Muscle layer of duodenum (tissue), 2 donors: ENCODE results near the gene KIAA0040.
"Not testable (repeated sequence)": the region's sequence is repeated elsewhere in the genome, so short reads cannot be mapped to it uniquely, and the experiment has no call there.

Experiments used
- H3K27ac ChIP-seq: one replicate; pipeline ENCODE4 v1.7.0; 2013; ENCODE audit warnings: mild to moderate bottlenecking, low read length
- H3K27me3 ChIP-seq: one replicate; pipeline ENCODE4 v1.7.0; 2013; ENCODE audit warnings: low read depth, mild to moderate bottlenecking, control low read depth, low read length
- H3K36me3 ChIP-seq, 2 donors: one replicate each; pipeline ENCODE4 v1.7.0; 2013; ENCODE audit warnings: low read length in 2 of 2, control low read depth in 1 of 2, mild to moderate bottlenecking in 1 of 2; ENCODE audit not compliant: insufficient read depth in 2 of 2, control insufficient read depth in 1 of 2
- H3K4me1 ChIP-seq, 2 donors: one replicate each; pipeline ENCODE4 v1.7.0; 2013; ENCODE audit warnings: low read length in 2 of 2, mild to moderate bottlenecking in 2 of 2, control low read depth in 1 of 2, moderate library complexity in 1 of 2; ENCODE audit not compliant: insufficient read depth in 2 of 2, control insufficient read depth in 1 of 2
- H3K4me3 ChIP-seq, 2 donors: one replicate each; pipeline ENCODE4 v1.7.0; 2013; ENCODE audit warnings: low read length in 2 of 2, low read depth in 1 of 2, mild to moderate bottlenecking in 1 of 2
- H3K9me3 ChIP-seq, 2 donors: one replicate each; pipeline ENCODE4 v1.7.0; 2013; ENCODE audit warnings: low read length in 2 of 2, control low read depth in 1 of 2, mild to moderate bottlenecking in 1 of 2; ENCODE audit not compliant: control insufficient read depth in 1 of 2
- donor health status: healthy.

The KIAA0040 gene

DNA sequence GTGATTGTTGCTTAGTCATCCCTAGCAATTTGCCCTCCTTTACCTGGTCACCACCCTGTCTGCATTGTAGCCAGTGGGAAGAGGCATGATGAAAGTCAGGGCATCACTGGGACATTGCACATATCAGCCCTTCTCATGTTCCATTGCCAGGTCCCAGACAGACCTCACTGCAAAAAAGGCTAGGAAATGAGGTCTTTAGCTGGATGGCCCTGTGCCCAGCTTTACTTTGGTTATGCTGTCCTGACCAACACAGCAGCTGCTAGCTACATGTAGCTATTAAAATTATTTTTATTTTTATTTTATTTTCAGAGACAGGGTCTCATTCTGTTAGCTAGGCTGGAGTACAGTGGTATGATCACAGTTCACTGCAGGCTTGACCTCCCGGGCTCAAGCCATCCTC is 72.1 kb downstream of the KIAA0040 start:
- H3K27ac ChIP-seq = no peak overlapping the region
- H3K27me3 ChIP-seq = no peaks in the 10 kb centered on the region
- H3K4me1 ChIP-seq = no peaks in the 10 kb centered on the region
- H3K36me3 ChIP-seq = no peaks in the 10 kb centered on the region
- no peaks in the 10 kb centered on the region for H3K9me3 ChIP-seq
- H3K4me3 ChIP-seq = no peak overlapping the region

DNA sequence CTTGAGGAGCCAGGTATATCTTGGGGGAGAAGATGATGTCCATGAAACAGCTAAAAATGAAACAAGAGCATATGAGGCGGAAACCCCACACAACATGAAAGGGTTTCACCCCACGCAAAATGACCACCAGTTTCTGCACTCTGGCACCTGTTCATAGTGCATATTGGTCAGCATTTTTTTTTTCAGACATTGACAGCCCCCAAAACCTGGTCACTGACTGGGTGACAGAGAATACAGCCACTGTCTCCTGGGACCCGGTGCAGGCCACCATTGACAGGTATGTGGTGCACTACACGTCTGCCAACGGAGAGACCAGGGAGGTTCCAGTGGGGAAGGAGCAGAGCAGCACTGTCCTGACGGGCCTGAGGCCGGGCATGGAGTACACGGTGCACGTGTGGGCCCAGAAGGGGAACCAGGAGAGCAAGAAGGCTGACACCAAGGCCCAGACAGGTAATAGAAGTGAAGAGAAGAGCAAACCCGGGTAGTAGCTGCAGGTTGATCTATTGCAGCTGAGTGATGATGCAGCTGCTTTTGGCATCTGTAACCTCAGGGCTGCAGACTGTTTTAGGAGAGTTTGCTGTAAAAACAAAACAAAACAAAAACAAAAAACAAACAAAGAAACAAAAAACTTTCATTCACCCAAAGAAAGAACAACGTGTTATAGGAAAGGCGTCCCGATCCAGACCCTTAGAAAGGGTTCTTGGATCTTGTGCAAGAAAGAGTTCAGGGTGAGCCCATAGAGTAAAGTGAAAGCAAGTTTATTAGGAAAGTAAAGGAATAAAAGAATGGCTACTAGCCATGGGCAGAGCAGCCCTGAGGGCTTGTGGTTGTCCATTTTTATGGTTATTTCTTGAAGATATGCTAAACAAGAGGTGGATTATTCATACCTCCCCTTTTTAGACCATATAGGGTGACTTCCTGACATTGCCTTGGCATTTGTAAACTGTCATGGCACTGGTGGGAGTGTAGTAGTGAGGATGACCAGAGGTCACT is 73.9 kb downstream of the KIAA0040 start:
- H3K36me3 ChIP-seq = no peaks in the 10 kb centered on the region
- H3K4me3 ChIP-seq = no peak overlapping the region
- no peak overlapping the region for H3K27ac ChIP-seq
- H3K27me3 ChIP-seq = no peaks in the 10 kb centered on the region
- peaks cover 0 to 8% of the 10 kb centered on the region in 2 donors for H3K9me3 ChIP-seq
- H3K4me1 ChIP-seq = no peaks in the 10 kb centered on the region

DNA sequence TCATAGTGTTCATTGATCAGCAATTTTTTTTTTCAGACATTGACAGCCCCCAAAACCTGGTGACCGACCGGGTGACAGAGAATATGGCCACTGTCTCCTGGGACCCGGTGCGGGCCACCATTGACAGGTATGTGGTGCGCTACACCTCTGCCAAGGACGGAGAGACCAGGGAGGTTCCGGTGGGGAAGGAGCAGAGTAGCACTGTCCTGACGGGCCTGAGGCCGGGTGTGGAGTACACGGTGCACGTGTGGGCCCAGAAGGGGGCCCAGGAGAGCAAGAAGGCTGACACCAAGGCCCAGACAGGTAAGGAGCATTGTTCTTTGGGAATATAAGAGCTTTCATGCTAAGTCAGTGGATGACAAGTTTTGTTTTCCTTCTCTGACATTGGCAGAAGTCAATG is 75.7 kb downstream of the KIAA0040 start:
- Histone ChIP-seq H3K9me3 (peaks cover 7 to 16% of the 10 kb centered on the region in 2 donors), H3K27me3 (no peaks in the 10 kb centered on the region), H3K4me1 (no peaks in the 10 kb centered on the region), H3K4me3 (no peak overlapping the region), H3K27ac (no peak overlapping the region), H3K36me3 (no peaks in the 10 kb centered on the region)

DNA sequence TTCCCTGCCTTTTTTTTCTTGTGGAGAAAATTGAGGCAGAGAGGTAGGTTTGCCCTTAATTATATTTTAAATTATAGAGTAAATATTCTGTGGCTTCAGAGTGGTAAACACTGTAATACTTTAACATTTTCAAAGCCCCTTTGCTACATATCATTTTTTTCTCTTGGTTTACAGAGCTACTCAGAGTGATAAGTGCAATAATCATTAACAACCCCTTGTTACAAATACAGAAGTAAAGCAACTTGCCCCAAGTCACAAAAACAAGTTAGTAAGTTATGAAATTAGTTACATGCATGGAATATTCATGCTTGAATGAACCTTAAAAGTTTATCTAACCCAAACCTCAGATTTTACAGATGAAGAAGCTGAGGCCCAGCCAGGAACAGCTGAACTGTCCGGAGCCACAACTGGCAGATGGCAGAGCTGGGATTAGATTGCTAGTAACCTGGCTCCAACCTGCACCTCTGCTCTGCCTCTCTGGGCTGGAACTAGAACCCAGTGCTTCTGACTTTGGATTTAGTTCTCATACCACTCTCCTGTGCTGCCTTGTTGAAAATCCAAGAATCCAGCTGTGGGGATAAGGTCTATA is 76.3 kb downstream of the KIAA0040 start:
- no peaks in the 10 kb centered on the region for H3K4me1 ChIP-seq
- no peak overlapping the region for H3K4me3 ChIP-seq
- peaks cover 7 to 16% of the 10 kb centered on the region in 2 donors for H3K9me3 ChIP-seq
- H3K36me3 ChIP-seq = no peaks in the 10 kb centered on the region
- H3K27me3 ChIP-seq = no peaks in the 10 kb centered on the region
- no peak overlapping the region for H3K27ac ChIP-seq

DNA sequence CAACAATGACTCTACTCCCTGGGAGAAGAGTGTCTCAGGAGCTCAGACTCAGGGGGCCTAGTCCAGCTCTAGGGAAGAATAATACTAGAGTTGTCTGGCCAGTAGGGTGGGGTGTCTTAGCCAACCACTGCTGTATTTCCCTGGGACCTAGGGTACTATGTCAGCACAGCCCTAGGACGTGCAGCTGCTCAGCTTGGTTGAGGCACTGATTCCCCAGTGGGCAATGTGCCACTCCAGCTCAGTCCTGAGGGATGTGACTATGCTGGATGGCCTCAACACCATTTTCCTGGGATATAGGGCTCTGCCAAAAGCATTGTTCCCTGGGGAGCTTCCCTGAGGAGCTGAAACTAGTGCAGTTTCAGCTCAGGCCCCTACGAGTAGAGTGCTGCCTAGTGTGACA is 77.6 kb downstream of the KIAA0040 start:
- H3K9me3 ChIP-seq = peaks cover 7 to 16% of the 10 kb centered on the region in 2 donors
- H3K4me1 ChIP-seq = no peaks in the 10 kb centered on the region
- H3K4me3 ChIP-seq = no peak overlapping the region
- H3K36me3 ChIP-seq = no peaks in the 10 kb centered on the region
- no peaks in the 10 kb centered on the region for H3K27me3 ChIP-seq
- no peak overlapping the region for H3K27ac ChIP-seq

DNA sequence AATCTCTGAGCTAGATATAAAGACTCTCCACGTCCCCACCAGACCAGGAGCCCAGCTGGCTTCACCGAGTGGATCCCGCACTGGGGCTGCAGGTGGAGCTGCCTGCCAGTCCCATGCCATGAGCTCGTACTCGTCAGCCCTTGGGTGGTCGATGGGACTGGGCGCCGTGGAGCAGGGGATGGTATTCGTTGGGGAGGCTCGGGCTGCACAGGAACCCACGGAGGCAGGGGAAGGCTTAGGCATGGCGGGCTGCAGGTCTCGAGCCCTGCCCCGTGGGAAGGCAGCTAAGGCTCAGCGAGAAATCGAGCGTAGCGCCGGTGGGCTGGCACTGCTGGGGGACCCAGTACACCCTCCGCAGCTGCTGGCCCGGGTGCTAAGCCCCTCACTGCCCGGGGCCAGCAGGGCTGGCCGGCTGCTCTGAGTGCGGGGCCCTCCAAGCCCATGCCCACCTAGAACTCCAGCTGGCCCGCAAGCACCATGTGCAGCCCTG is 84.2 kb downstream of the KIAA0040 start:
- H3K4me1 ChIP-seq, H3K27me3 ChIP-seq, H3K36me3 ChIP-seq, H3K9me3 ChIP-seq, H3K4me3 ChIP-seq, H3K27ac ChIP-seq: not testable (repeated sequence)
